ENCODE results near the gene TNFAIP1.
"Not testable (repeated sequence)": the region's sequence is repeated elsewhere in the genome, so short reads cannot be mapped to it uniquely, and the experiment has no call there.

The TNFAIP1 gene

GRCh38 chr17:28325211-28325610, 10.3 kb upstream of the TNFAIP1 start:
- DNase-seq (ENCODE audit: low read depth), result no peak

- no peak for DNase-seq (ENCODE audit: low read depth)
Measured at GRCh38 chr17:28326114-28326513, 9.4 kb upstream of the TNFAIP1 start.

GRCh38 chr17:28327031-28327607, 8.4 kb upstream of the TNFAIP1 start:
- DNase-seq (ENCODE audit: low read depth), result no peak

GRCh38 chr17:28327709-28328108, 7.9 kb upstream of the TNFAIP1 start:
- DNase-seq (ENCODE audit: low read depth), result no peak

GRCh38 chr17:28328325-28328724, 7.2 kb upstream of the TNFAIP1 start:
- DNase-seq (ENCODE audit: low read depth), result no peak

GRCh38 chr17:28330671-28331070, 4.9 kb upstream of the TNFAIP1 start:
- DNase-seq (ENCODE audit: low read depth), result no peak

GRCh38 chr17:28331891-28332420, 3.6 kb upstream of the TNFAIP1 start:
- no peak for DNase-seq (ENCODE audit: low read depth)

GRCh38 chr17:28333083-28333746, 2.3 kb upstream of the TNFAIP1 start:
- no peak for DNase-seq (ENCODE audit: low read depth)

- DNase-seq (ENCODE audit: low read depth), result no peak
Measured at GRCh38 chr17:28334171-28334570, 1.4 kb upstream of the TNFAIP1 start.

GRCh38 chr17:28334666-28335200, 828 bp upstream of the TNFAIP1 start:
- no peak for DNase-seq (ENCODE audit: low read depth)

- DNase-seq (ENCODE audit: low read depth), result no peak
Measured at GRCh38 chr17:28335959-28336871, 654 bp downstream of the TNFAIP1 start.

GRCh38 chr17:28338056-28338768, 2.7 kb downstream of the TNFAIP1 start:
- no peak for DNase-seq (ENCODE audit: low read depth)

GRCh38 chr17:28338769-28339212, 3.2 kb downstream of the TNFAIP1 start:
- DNase-seq (ENCODE audit: low read depth), result not testable (repeated sequence)

GRCh38 chr17:28339431-28339830, 3.9 kb downstream of the TNFAIP1 start:
- no peak for DNase-seq (ENCODE audit: low read depth)

- DNase-seq (ENCODE audit: low read depth), result no peak
Measured at GRCh38 chr17:28340374-28340773, 4.8 kb downstream of the TNFAIP1 start.

GRCh38 chr17:28341516-28341915, 6.0 kb downstream of the TNFAIP1 start:
- no peak for DNase-seq (ENCODE audit: low read depth)

- DNase-seq (ENCODE audit: low read depth), result no peak
Measured at GRCh38 chr17:28342313-28342712, 6.8 kb downstream of the TNFAIP1 start.

GRCh38 chr17:28343491-28343932, 8.0 kb downstream of the TNFAIP1 start:
- DNase-seq (ENCODE audit: low read depth), result no peak

GRCh38 chr17:28344011-28344410, 8.4 kb downstream of the TNFAIP1 start:
- no peak for DNase-seq (ENCODE audit: low read depth)

GRCh38 chr17:28344435-28344901, 8.9 kb downstream of the TNFAIP1 start:
- DNase-seq (ENCODE audit: low read depth), result no peak

- DNase-seq (ENCODE audit: low read depth), result no peak
Measured at GRCh38 chr17:28345419-28346198, 10.0 kb downstream of the TNFAIP1 start.
